ENCODE data around the gene TMEM132E.

Gene TMEM132E

DNA sequence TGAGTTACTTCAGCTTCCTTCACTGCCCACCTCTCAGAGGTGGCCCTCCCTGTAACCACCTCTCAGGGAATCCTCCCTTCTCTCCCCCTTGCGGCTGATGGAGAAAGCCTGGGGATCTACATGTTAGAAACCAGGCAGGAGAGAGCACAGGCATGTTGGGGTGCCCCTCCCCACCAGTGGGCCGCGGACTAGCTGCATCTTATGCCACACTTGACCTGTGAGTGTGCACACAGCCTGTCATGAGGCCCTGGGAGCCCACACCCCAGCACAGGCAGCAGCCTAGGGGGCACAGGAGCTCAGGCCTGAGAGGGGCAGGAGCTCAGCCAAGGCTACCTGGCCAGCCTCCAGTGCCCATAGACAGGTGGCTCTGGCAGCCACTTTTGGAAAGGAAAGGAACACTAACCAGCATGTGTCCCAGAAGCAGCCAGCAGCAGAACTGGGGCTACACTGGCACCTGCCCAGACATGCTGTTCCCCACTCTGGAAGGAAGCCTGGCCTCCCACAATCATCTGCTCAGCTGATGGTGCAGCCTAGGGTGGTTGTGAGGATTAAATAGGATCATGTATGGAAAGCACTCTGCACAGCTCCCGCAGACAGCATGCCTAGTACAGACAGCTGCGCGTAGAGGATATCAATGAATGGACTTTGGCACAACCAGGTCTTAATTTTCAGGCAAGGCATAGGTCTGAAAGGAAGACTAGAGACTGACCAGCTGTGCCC, 60.5 kb downstream of the TMEM132E start:
- no peaks in the 10 kb centered on the region for H3K27me3 ChIP-seq (ENCODE audit: low read length)

DNA sequence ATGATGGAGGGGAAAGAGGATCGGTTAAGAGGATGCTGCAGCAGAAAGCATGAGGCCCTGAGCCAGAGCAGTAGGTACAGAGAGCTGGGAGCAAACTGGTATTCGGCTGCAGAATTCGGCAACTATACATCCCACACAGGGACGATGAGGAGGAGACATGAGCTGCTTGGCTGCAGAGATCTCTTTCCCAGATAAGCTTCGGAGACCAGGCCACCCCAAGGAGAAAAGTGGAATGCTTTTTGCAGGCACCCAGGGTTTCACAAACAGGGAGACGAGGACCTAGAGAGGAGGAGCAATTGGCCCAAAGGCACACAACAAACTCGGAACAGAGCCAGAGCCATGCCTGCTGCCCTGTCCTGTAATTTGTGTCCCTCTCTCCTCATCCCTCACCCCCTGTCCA, 62.0 kb downstream of the TMEM132E start:
- TF ChIP-seq EZH2phosphoT487 (conservative IDR thresholded peaks at IDR 0.05; ENCODE audit: low read length) = no peak
- TF ChIP-seq, protein P1, sequence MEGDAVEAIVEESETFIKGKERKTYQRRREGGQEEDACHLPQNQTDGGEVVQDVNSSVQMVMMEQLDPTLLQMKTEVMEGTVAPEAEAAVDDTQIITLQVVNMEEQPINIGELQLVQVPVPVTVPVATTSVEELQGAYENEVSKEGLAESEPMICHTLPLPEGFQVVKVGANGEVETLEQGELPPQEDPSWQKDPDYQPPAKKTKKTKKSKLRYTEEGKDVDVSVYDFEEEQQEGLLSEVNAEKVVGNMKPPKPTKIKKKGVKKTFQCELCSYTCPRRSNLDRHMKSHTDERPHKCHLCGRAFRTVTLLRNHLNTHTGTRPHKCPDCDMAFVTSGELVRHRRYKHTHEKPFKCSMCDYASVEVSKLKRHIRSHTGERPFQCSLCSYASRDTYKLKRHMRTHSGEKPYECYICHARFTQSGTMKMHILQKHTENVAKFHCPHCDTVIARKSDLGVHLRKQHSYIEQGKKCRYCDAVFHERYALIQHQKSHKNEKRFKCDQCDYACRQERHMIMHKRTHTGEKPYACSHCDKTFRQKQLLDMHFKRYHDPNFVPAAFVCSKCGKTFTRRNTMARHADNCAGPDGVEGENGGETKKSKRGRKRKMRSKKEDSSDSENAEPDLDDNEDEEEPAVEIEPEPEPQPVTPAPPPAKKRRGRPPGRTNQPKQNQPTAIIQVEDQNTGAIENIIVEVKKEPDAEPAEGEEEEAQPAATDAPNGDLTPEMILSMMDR (IDR thresholded peaks at IDR 0.05; ENCODE audit: insufficient read depth, low read length, poor library complexity, severe bottlenecking) = no peak
- H3K9ac ChIP-seq (ENCODE audit: low read length) = no peak overlapping the region
- H2AFZ ChIP-seq (ENCODE audit: low read depth, low read length, severe bottlenecking) = no peak overlapping the region
- H4K20me1 ChIP-seq (ENCODE audit: low read depth, low read length) = no peaks in the 10 kb centered on the region
- H3K4me2 ChIP-seq (ENCODE audit: low read depth, low read length, poor library complexity, severe bottlenecking) = no peak overlapping the region
- H3K4me3 ChIP-seq (ENCODE audit: insufficient read depth, low read length, poor library complexity, severe bottlenecking) = no peak overlapping the region
- H3K27ac ChIP-seq (ENCODE audit: low read depth, low read length) = no peak overlapping the region
- no peaks in the 10 kb centered on the region for H3K27me3 ChIP-seq (ENCODE audit: low read length)
- no peaks in the 10 kb centered on the region for H3K9me3 ChIP-seq (ENCODE audit: insufficient read depth, low read length)
- H3F3A ChIP-seq (ENCODE audit: insufficient read depth) = no peaks in the 10 kb centered on the region
- no peaks in the 10 kb centered on the region for H3K36me3 ChIP-seq (ENCODE audit: low read length)
- no peaks in the 10 kb centered on the region for H3K9me2 ChIP-seq (replicated peaks; ENCODE audit: insufficient read depth, low read length)
- no peaks in the 10 kb centered on the region for H3K79me2 ChIP-seq (ENCODE audit: insufficient read depth, low read length)

More for the DNA sequence above, 60.5 kb downstream of the TMEM132E start:
- no peaks in the 10 kb centered on the region for H3K9me3 ChIP-seq (ENCODE audit: insufficient read depth, low read length)
- TF ChIP-seq EZH2phosphoT487 (conservative IDR thresholded peaks at IDR 0.05; ENCODE audit: low read length) = no peak
- TF ChIP-seq, protein P1 (IDR thresholded peaks at IDR 0.05; ENCODE audit: insufficient read depth, low read length, poor library complexity, severe bottlenecking) = no peak
- H4K20me1 ChIP-seq (ENCODE audit: low read depth, low read length) = no peaks in the 10 kb centered on the region
- no peaks in the 10 kb centered on the region for H3F3A ChIP-seq (ENCODE audit: insufficient read depth)
- H3K9me2 ChIP-seq (replicated peaks; ENCODE audit: insufficient read depth, low read length) = no peaks in the 10 kb centered on the region
- no peak overlapping the region for H3K4me2 ChIP-seq (ENCODE audit: low read depth, low read length, poor library complexity, severe bottlenecking)
- H3K27ac ChIP-seq (ENCODE audit: low read depth, low read length) = no peak overlapping the region
- no peaks in the 10 kb centered on the region for H3K79me2 ChIP-seq (ENCODE audit: insufficient read depth, low read length)
- H3K4me3 ChIP-seq (ENCODE audit: insufficient read depth, low read length, poor library complexity, severe bottlenecking) = no peak overlapping the region
- H3K36me3 ChIP-seq (ENCODE audit: low read length) = no peaks in the 10 kb centered on the region
- no peak overlapping the region for H2AFZ ChIP-seq (ENCODE audit: low read depth, low read length, severe bottlenecking)
- no peak overlapping the region for H3K9ac ChIP-seq (ENCODE audit: low read length)

DNA sequence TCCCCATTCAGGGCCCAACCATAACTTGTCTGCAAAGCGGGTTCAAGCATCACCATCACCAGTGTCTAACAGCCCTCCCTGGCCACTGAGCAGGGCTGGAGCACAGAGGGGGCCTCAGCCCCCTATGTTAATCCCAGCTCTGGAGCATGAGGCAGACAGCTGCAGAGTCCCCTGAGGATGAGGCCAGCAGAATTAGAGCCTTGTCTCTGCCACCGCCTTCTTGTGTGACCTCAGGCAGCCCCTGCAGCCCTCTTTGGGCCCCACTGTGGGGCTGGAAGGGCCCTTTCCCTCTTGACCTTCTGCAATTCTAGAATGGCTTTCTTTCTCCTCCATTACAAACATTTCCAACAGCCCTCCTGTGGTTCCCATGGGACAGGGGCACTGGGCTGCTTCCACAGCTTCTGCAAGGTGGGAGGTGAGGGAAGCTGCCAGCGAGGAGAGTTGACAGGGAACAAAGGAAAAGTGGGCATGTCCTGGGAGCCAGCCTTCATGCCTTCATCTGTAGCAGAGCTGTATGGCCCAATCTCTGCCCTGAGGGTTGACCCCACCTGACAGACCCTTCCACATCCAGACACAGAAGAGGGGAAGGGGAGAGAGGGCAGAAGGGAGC, 65.7 kb downstream of the TMEM132E start:
- Histone ChIP-seq H3F3A (ENCODE audit: insufficient read depth) (no peaks in the 10 kb centered on the region), H3K9ac (ENCODE audit: low read length) (no peak overlapping the region), H3K4me3 (ENCODE audit: insufficient read depth, low read length, poor library complexity, severe bottlenecking) (no peak overlapping the region), H3K4me2 (ENCODE audit: low read depth, low read length, poor library complexity, severe bottlenecking) (no peak overlapping the region), H3K9me3 (ENCODE audit: insufficient read depth, low read length) (no peaks in the 10 kb centered on the region), H3K9me2 (replicated peaks; ENCODE audit: insufficient read depth, low read length) (no peaks in the 10 kb centered on the region), H3K79me2 (ENCODE audit: insufficient read depth, low read length) (no peaks in the 10 kb centered on the region), H3K27me3 (ENCODE audit: low read length) (no peaks in the 10 kb centered on the region), H4K20me1 (ENCODE audit: low read depth, low read length) (no peaks in the 10 kb centered on the region), H3K27ac (ENCODE audit: low read depth, low read length) (no peak overlapping the region), H3K36me3 (ENCODE audit: low read length) (no peaks in the 10 kb centered on the region), H2AFZ (ENCODE audit: low read depth, low read length, severe bottlenecking) (no peak overlapping the region)
- TF ChIP-seq EZH2phosphoT487 (conservative IDR thresholded peaks at IDR 0.05; ENCODE audit: low read length) = no peak
- TF ChIP-seq, protein P1 (IDR thresholded peaks at IDR 0.05; ENCODE audit: insufficient read depth, low read length, poor library complexity, severe bottlenecking) = no peak
